ENCODE measurements around the gene DAO.

The DAO gene

DNA sequence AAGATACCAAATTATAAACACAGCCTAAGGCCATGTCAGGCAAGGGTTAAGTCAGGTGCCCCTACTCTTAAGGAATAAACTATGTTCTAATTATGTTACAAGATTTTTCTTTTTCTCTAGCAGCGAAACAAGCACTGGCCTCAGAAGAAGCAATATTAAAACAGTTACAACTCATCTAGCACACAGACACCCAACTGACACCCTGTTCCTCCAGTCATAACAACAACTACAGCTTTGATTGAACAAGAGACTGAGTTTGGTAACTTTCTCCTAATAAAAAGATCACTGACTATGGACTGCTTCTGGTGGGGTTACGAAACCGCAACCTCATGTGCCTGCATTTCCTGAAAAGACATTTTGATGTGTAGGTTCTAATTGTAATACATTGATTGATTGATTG is 3.3 kb upstream of the DAO start:
- DNase-seq, result no peak

DNA sequence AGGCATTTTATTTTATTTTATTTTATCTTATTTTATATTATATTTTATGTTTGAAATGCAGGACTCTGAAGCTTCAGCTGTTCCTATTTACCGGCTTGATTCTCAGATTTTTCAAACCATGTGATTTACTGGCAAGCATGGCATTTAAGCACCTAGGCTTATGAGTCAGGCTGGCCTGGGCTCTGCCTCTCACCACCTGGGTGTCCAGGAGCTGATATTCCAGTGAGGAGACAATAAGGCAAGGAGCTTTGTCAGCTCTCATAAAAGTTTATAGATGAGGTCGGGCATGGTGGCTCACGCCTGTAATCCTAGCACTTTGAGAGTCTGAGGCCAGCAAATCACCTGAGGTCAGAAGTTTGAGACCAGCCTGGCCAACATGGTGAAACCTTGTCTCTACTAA is 2.1 kb downstream of the DAO start:
- DNase-seq, result no peak

DNA sequence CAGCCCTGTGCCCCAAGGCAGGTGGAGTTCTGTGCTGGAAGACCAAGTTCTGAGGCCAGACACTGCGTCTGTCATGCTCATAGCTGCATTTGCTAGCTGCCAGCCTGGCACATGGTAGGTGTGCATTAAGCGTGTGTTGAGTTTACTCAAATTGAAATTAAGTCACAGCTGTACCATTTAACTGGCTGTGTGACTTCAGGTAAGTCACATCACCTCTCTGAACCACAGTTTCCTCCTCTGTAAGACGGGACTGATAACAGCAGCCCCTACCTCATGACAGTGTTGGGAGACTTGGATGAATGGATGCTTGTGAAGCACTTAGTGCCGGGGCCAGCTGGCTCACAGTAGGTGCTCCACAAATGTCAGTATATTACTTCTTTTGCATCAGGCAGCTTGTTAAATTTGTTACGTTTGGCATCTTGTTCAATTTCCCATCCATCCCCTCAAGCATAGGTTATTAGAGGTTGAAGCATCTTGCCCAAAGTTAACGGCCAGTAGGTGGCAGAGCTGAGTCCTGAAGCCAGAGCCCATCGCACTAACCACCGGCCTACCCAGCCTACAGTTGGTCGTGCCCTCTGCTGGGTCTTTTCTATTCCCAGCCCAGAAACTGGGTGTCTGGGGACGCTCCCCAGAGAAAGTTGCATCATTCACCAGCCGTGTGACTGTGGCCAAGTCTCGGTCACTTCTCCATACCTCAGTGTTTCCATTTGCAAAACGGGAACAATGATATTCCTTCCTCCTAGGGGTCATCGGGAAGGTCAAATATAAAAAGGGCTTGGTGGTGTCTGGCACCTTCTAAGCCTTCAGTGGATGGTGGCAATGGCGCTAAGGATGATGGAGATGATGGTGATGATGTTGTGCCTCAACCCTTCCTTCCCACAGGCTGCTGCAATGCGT is 4.5 kb downstream of the DAO start:
- DNase-seq, result no peak

GRCh38 chr12:108886873-108887629 is 7.2 kb downstream of the DAO start:
- no peak for DNase-seq

DNA sequence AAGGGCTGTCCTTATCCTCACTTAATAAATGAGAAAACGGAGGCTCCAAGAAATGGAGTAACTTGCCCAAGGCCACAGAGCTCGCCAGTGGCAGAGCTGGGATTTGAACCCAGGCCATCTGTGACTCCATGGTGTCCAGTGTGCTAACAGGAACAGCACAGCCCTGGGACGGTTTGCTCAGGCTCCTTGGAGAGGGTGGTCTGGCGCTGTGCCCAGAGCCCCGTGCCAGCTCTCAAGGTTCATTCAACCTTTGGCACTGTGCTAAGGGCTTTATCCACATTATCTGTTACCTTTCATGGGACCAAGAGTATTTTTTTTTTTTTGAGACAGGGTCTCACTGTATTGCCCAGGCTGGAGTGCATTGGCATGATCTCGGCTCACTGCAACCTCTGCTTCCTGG is 8.1 kb downstream of the DAO start:
- no peak for DNase-seq

DNA sequence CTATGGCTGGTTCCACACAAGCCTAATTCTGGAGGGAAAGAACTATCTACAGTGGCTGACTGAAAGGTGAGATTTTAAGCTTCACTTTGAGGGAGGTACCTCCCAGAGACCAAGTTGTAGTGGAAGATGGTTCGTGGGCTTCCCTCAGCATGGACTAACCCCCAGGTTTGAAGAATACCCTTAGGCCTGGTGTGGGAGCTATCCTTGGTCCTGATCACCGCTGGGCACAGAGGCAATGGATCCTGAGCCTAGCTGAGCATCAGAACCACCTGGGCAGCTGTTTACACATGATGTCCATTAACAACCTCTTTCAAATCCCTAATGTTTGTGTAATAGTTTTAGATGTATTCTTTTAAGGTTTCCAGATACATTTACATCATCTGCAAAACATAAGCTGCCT is 10.3 kb downstream of the DAO start:
- no peak for DNase-seq

GRCh38 chr12:108895220-108895802 is 15.4 kb downstream of the DAO start:
- DNase-seq, result no peak

- no peak for DNase-seq
Observed at GRCh38 chr12:108896336-108896735, 16.4 kb downstream of the DAO start.

DNA sequence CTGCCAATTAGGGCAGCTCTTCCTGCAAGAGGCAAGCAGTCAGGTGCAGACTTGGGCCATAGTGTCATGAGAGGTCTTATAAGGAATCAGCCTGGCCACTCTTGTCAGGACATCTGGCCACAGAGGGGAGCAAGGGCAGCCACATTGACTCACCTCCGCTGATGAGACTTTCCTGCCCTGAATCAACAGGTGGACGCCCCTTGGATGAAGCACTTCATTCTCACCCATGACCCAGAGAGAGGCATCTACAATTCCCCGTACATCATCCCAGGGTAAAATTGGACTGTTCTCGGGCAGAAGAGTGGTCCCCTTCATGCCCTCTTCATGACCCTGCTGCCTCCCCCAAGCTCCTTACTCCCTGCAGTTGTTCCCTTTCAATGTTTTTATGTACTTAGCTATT is 16.9 kb downstream of the DAO start:
- no peak for DNase-seq

GRCh38 chr12:108899145-108899544 is 19.3 kb downstream of the DAO start:
- DNase-seq, result no peak

GRCh38 chr12:108905725-108906124 is 25.8 kb downstream of the DAO start:
- no peak for DNase-seq

DNA sequence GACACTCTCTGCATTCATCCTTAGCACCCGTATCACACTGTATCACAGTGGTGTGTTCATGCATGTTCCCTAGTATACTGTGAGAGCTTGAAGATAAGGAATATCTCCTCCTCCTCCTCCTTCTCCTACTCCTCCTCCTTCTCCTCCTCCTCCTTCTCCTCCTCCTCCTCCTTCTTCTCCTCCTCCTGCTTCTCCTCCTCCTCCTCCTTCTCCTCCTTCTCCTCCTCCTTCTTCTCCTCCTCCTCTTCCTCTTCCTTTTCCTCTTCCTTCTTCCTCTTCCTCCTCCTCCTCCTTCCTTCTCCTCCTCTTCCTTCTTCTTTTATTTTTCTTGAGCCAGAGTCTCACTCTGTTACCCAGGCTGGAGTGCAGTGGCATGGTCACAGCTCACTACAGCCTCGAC is 27.1 kb downstream of the DAO start:
- no peak for DNase-seq

DNA sequence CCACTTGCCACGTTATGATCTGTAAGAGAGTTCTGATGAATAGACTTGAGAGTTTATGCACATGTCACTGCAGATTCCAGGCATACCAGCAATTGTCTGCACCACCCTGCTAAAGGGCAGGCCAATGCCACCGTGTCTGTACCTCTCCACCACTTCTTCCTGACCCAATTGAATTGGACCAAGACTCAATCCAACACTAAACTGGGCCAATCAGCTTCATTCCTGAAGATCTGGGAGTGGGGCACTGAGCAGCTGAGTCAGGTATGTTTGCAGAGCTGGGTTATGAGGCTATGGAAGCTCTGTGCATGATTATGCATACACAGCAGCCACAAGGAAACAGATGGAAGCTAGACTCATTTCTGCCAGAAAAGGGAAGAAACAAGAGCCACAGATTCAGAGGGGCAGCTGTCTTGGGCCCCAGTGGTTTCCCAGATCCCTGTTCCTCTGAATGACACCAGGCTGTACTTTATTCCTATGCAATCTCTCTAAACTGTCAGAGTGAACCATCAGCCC is 28.0 kb downstream of the DAO start:
- DNase-seq, result no peak

- DNase-seq, result no peak
Observed at GRCh38 chr12:108910336-108910735, 30.4 kb downstream of the DAO start.

DNA sequence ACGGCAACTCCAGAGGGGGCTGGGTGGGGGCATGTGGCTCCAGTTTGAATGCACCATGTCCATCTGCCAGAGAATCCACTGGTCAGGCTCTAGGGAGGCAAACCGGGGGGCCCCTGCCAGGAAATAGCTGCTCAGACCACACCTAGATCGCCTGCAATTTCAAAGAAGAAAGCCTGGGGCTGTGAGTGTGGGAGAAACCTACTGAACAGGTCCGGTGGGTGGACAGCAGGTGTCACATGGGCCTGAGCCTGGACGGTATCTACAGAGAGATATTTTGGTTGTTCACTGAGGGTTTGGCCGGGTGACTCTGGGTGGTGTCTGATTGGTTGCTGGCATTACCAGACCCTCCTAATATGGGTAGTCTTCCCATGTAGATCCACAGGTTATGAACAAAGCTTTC is 32.0 kb downstream of the DAO start:
- no peak for DNase-seq

DNA sequence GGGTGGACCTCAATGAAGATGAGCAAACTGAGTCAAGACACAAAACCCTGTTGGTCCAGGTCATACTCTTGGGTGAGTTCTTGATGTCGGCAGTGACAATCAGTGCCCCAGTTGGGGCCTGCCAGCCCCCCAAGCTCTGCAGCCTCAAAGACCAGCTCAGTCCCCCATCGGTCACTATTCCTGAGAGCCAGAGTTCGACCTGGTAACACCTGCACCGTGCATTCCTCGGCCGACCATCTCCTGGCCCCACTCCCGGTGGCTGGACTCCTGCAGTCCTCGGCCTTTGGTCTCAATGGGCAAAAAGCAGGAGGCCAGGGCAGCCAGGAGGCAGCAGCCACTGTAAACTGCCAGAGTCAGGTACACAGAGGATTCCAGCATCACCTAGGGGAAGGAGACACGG is 32.5 kb downstream of the DAO start:
- DNase-seq, result no peak

GRCh38 chr12:108914121-108914531 is 34.2 kb downstream of the DAO start:
- no peak for DNase-seq

DNA sequence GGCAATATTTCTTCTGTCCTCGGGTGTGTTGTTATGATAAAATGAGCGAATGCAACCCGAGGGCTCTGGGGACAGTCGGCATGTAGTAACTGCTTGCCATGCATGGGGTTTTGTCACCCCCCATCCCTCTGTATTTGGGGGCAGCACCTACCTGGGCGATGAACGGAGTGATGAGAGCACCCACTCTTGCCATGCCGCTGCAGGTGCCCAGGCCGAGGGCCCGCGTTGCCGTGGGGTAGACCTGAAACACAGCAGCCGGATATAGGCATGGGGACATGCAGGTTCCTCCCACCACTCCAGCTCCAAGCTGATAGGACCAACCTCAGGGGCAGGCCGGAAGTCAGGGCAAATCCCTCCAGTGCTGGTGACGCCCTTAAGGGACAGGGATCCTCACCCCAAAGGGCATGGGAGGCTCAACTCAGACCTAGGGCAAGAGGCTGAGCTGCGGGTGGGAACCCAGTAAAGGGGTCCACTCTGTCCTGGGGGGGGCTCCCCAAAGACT is 35.8 kb downstream of the DAO start:
- DNase-seq, result no peak

DNA sequence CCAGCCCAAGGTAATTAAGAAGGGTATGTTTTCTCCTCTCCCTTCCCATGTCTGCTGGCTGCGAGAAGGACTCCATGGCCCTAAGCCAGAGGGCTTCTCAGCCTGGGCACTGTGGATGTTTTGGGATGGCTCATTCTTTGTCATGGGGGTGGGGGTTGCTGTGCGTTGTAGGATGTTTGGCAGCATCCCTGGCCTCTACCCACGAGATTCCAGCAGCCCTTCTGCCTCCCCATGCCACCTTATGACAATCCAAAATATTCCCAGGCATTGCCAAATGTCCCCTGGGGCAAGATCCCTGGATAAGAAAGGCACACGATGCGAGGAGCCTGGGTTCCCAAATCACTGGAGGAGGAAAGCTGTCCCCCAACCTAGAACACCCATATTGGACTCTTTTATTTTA is 36.4 kb downstream of the DAO start:
- DNase-seq, result no peak

- no peak for DNase-seq
Observed at GRCh38 chr12:108918206-108918605, 38.3 kb downstream of the DAO start.

- no peak for DNase-seq
Observed at GRCh38 chr12:108918960-108919642, 39.2 kb downstream of the DAO start.

DNA sequence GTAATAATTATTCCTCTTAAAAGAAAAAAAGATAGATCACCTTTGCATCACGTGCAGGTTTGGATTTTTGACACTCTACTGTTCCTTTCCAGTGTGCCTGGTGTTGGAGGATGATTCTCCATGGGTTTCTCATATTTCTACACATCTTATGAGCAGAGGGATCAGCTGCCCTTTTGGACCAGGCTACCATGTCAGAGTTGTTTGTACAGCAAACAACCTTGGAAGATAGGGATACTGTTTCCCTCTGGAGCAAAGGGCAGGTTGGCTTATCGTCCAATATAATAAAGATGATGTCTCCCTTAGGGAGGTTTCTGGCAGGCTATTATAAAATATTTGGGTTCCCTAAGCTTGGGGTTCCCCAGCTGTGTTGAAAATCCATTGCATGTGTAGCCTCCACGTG is 42.1 kb downstream of the DAO start:
- DNase-seq, result no peak

- DNase-seq, result no peak
Observed at GRCh38 chr12:108922918-108923317, 43.0 kb downstream of the DAO start.
